ENCODE measurements around the gene KDM2A. TPM values are rescaled to one million over a fixed set of nuclear protein-coding genes. Genes with fewer than 3 reads are reported as not detected.
A peak's percentile ranks its signal among the peaks of the same experiment; 100 is the strongest.

Gene KDM2A
- total RNA-seq, 1 donor from 2014 or later: 38.4 TPM

GRCh38 chr11:67280788-67281551 is 161.9 kb downstream of the KDM2A start:
- DNase-seq (ENCODE audit: low read depth): no peak
- peaks cover 56% of the 10 kb centered on the region for H3K36me3 ChIP-seq (ENCODE audit: control insufficient read depth, insufficient read depth, low read length)
- H3K4me3 ChIP-seq (ENCODE audit: low read depth, low read length): no peak overlapping the region
- peak; percentile 52 for FAIRE-seq
- H3K27me3 ChIP-seq (ENCODE audit: control insufficient read depth, insufficient read depth, low read length): no peaks in the 10 kb centered on the region
- no peak for TF ChIP-seq CTCF (IDR thresholded peaks at IDR 0.05; ENCODE audit: insufficient read depth, low read length, severe bottlenecking)

GRCh38 chr11:67281552-67282150 is 162.6 kb downstream of the KDM2A start:
- no peak for FAIRE-seq
- no peak overlapping the region for H3K4me3 ChIP-seq (ENCODE audit: low read depth, low read length)
- H3K27me3 ChIP-seq (ENCODE audit: control insufficient read depth, insufficient read depth, low read length): no peaks in the 10 kb centered on the region
- no peak for DNase-seq (ENCODE audit: low read depth)
- TF ChIP-seq CTCF (IDR thresholded peaks at IDR 0.05; ENCODE audit: insufficient read depth, low read length, severe bottlenecking): no peak
- peaks cover 56% of the 10 kb centered on the region for H3K36me3 ChIP-seq (ENCODE audit: control insufficient read depth, insufficient read depth, low read length)

GRCh38 chr11:67282155-67282875 is 163.3 kb downstream of the KDM2A start:
- Histone ChIP-seq H3K4me3 (ENCODE audit: low read depth, low read length) (no peak overlapping the region), H3K27me3 (ENCODE audit: control insufficient read depth, insufficient read depth, low read length) (no peaks in the 10 kb centered on the region), H3K36me3 (ENCODE audit: control insufficient read depth, insufficient read depth, low read length) (peaks cover 59% of the 10 kb centered on the region)
- DNase-seq (ENCODE audit: low read depth) (no peak), FAIRE-seq (peak; percentile 47)
- no peak for TF ChIP-seq CTCF (IDR thresholded peaks at IDR 0.05; ENCODE audit: insufficient read depth, low read length, severe bottlenecking)

- DNase-seq (ENCODE audit: low read depth) (no peak), FAIRE-seq (no peak)
- no peaks in the 10 kb centered on the region for H3K27me3 ChIP-seq (ENCODE audit: control insufficient read depth, insufficient read depth, low read length)
- H3K36me3 ChIP-seq (ENCODE audit: control insufficient read depth, insufficient read depth, low read length): peaks cover 57% of the 10 kb centered on the region
- H3K4me3 ChIP-seq (ENCODE audit: low read depth, low read length): no peak overlapping the region
- no peak for TF ChIP-seq CTCF (IDR thresholded peaks at IDR 0.05; ENCODE audit: insufficient read depth, low read length, severe bottlenecking)
Observed at GRCh38 chr11:67282876-67283371, 163.9 kb downstream of the KDM2A start.

- TF ChIP-seq CTCF (IDR thresholded peaks at IDR 0.05; ENCODE audit: insufficient read depth, low read length, severe bottlenecking): no peak
- H3K4me3 ChIP-seq (ENCODE audit: low read depth, low read length): no peak overlapping the region
- H3K36me3 ChIP-seq (ENCODE audit: control insufficient read depth, insufficient read depth, low read length): peaks cover 57% of the 10 kb centered on the region
- FAIRE-seq (no peak), DNase-seq (ENCODE audit: low read depth) (no peak)
- no peaks in the 10 kb centered on the region for H3K27me3 ChIP-seq (ENCODE audit: control insufficient read depth, insufficient read depth, low read length)
Observed at GRCh38 chr11:67283481-67283963, 164.5 kb downstream of the KDM2A start.
